Stimulated activated CD4-positive, alpha-beta T cell treated with anti-CD3 and anti-CD28 coated beads, Interleukin-1b, Interleukin-23, amount 100 ng/mL, for 48 hours (primary cell): ENCODE results near the gene ANAPC5.
"Not testable (repeated sequence)": the region's sequence is repeated elsewhere in the genome, so short reads cannot be mapped to it uniquely, and the experiment has no call there.

Experiments used
- DNase-seq: peaks from one replicate; pipeline ENCODE4 v3.0.0-alpha.2; 2020

The ANAPC5 gene

GRCh38 chr12:121310231-121310630 lies 42.0 kb downstream of the ANAPC5 start:
- not testable (repeated sequence) for DNase-seq

- DNase-seq: not testable (repeated sequence)
Observed at GRCh38 chr12:121307397-121307796, 44.8 kb downstream of the ANAPC5 start.

GRCh38 chr12:121304306-121304705 lies 47.9 kb downstream of the ANAPC5 start:
- DNase-seq: no peak

- DNase-seq: no peak
Observed at GRCh38 chr12:121301876-121302275, 50.3 kb downstream of the ANAPC5 start.

DNA sequence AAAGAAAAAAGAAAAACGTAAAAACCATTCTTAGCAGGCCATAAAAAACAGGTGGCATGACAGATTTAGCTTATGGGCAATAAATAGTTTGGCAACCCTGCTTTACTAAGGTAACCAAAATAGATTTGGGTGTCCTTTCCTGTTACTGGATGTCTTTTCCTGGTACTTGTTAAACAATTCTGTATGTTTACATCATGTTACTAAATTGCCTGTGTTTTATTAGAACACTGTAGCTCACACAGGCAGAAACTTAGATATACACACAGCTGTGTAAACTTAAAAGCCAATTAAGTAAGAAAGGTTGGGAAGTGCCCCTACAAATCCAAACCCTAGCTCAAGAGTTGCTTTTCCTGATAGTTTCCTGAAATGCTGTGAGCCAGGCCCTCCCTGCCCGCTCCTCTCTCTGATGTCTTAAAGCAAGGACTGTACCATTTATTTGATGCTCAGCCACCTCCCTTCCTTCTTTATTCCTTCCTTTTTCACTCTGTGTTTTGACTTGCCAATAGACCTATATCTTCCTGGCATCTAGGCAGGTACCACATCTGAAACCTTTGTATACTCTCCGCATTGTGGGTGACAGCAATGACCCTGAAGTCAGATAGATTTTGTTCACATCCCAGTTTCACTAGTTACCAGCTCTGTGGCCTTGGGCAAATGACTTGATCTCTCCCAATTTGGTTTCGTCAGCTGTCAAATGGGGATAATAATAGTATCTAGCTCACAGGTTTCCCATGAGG lies 52.0 kb downstream of the ANAPC5 start:
- no peak for DNase-seq

DNA sequence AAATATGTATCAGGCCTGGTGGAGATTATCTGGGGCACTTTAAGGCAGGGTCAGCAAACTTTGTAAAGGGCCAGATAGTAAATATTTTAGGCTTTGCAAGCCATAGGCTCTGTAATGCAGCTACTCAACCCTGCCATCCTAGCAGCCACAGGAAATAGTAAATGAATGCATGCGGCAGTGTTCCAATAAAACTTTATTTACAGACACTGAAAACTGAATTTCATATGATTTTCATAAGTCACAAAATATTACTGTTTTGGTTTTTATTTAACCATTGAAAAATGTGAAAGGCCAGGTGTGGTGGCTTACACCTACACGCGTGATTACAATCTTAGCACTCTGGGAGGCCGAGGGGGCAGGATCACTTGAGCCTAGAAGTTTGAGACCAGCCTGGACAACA lies 52.5 kb downstream of the ANAPC5 start:
- DNase-seq: no peak

DNA sequence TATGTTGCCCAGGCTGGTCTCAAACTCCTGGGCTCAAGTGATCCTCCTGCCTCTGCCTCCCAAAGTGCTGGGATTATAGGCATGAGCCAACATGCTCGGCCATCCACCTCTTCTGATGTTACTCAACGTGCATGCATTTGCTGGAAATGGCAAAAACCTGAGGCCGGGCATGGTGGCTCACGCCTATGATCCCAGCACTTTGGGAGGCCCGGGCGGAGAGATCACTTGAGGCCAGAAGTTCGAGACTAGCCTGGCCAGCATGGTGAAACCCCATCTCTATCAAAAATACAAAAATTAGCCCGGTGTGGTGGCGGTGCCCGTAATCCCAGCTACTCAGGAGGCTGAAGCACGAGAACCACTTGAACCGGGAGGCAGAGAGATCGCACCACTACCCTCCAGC lies 53.8 kb downstream of the ANAPC5 start:
- not testable (repeated sequence) for DNase-seq

- peak; percentile 76 for DNase-seq
Observed at GRCh38 chr12:121297435-121297991, 54.7 kb downstream of the ANAPC5 start.

DNA sequence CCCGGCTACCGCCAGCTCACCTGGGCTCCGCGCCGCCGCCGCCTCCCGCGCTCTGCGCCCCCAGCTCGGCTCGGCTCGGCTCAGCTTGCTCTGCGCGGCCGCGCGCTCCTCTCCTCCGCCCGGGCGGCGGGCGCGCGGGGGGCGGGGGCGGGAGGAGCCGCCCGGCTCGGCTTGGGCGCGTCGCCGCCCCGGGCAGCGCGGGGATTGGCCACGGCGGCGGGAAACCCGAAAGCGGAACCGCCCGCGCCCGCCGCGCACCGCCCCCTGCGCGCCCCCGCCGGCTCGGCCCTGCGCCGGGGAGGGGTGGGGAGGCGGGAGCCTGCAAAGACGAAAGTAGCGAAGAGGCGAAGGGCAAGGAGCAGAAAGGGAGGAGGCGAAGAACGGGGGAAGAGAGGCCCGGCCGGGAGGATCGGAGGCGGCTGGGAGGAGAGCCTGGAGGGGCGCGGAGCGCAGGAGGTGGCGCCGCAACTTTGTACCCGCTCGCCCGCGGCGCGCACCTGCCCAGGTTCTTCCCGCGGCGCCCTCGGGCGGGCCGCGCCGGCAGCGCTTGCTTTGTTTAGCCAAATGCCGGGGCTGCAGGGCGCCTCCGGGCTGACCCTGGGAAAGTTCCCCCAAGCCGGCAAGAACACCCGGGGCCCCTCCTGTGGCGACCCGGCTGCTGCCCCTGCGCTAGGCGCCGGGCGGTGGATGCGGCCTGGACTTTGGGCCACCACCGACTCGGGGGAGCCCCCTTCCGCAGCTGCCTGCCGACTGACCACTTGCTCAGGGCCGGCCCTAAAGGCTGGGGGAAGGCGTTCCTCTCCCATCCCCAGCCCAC lies 55.4 kb downstream of the ANAPC5 start, which contains the start of gene CAMKK2:
Gene CAMKK2 (minus strand): TSS at position 92 of the 817 bp plus-strand sequence. CDS start 22,183 bp downstream, outside the sequence.
- peak; percentile 83 for DNase-seq

DNA sequence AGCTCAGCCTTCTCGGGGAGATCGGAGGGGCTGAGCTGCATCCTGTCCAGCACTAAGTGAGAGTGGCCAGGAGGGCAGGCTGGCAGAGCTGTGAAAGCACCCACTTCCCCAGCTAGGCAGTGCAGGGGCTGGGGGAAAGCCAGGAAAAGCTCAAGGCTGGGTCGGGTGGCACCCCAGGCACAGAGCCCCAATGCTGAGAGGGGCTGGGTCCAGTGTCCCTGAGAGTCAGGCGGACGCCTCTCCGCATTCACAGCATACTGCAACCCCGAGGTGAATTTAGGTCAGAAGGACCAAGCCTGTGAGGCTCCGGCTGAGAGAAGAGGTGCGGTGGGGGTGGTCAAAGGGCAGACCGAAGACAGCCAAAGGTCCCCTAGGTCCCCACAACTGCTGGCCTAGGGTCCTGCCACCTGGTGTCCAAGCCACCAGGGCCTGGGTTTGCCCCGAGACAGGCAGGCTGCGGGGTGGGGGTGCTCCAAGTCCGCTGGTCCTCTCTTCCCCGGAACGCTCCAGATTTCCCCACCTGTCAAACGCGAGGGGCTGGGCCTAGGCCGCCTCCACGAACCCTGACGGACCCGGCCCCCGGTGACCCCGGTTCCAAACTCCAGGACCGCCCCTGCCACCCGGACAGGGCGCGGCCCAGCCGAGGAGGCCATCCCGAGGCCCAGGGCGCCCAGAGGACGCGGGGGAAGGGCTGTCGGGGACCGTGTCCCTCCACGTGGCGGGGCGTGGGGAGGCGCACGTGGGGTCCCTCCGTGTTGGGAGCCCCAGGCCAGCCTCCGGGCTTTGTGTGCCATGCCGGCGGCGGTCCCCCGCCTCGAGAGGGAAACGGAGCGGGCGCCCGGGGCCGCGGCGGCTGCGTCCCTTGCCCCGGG lies 56.2 kb downstream of the ANAPC5 start:
- peak; percentile 32 for DNase-seq

- peak; percentile 13 for DNase-seq
Observed at GRCh38 chr12:121295116-121295745, 57.0 kb downstream of the ANAPC5 start.

DNA sequence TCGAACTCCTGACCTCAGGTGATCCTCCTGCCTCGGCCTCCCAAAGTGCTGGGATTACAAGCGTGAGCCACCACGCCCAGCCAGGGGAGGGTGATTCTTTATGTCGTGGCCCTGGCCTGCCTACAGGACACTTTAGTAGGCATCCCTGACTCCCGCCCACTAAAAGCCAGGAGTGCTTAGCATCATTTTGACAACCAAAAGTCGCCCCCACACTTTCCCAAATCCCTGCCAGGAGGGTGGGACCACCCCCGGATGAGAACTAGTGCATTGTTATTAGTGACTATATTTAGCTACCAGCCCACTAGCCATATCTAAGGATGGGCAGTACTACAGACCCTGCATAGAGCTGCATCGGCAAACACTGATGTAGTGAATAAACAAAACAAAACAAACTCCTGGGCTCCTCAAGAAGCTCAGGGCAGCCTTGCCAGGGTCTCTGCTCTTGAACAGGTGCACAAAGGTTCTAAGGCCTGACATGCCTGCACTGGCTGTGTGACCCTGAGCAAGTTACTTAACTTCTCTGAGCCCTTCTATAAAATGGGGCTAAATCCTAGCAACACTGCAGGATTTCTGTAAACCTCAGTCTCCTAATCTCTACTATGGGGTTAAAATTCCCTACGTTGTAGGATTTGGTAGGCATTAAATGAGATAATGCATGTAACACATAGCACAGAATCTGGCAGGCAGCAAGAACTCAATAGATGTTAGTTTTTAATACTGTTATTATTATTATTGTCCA lies 57.9 kb downstream of the ANAPC5 start:
- no peak for DNase-seq

DNA sequence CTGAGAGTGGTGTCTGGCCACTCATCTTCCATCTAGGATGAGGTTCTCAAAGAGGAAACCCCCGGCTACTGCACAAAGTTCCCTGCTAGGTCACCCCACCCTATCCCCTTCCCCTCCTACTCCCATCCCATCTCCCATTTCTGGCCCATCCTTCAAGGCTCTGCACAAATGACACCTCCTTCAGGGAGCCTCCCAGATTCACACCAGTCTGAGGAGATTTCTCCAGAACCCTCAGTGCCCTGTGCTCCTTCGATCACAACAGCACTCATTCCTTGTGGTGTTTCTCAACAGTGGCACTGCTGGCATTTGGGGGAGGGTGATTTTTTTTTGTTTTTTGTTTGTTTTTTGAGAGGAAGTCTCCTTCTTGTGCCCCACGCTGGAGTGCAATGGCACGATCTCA lies 58.6 kb downstream of the ANAPC5 start:
- no peak for DNase-seq

- DNase-seq: no peak
Observed at GRCh38 chr12:121290410-121290809, 61.8 kb downstream of the ANAPC5 start.

GRCh38 chr12:121289962-121290361 lies 62.2 kb downstream of the ANAPC5 start:
- no peak for DNase-seq

DNA sequence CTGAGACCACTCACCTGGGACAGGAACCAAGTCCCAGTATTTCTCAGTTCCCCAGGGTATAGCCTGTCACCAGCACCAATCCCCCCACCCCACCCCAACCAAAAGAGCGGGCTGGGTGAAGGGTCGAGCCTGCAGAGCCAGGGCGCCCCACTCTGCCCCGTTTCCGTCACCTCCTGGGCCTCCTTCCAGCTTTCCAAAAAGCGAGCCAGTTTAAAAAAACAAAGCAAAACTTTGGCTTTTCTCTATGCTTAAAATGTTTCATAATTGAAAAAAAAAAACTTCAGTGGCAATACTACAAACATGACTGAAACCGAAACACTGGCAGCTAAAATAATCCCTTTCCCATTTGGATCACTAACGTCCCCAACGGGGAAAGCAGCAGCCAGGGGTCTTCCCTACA lies 63.2 kb downstream of the ANAPC5 start:
- no peak for DNase-seq

DNA sequence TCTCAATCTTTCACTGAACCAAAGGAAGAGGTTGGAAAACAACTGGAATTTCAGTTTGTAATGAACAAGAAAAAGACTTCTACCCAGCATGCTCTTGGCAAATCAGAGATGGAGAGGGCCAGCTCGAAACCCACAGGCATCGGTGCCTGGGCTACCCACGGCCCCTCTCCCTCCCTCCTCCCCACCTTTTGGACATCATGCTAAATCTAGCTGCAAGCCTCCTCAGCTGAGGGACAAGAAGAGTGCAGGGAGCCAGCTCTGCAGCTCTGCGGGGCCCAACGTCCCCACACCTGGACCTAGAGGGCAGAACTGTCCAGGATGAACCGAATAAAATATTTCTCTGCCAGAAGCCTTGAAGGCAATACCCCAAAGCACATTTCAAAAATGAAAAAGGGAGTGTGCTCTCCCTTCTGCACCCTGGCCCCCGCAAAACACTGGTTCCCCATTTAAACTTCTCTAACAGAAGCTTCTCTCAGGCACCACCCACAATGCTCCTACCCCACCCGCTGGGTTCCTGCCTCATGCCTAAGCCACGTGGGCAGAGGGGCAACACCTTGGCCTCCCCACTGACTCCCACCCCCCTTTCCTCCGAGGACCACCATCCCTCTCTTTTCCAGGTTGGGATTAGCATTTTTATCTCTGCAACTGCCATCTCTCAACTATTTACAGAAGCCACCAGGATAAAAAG lies 63.9 kb downstream of the ANAPC5 start:
- DNase-seq: no peak

- no peak for DNase-seq
Observed at GRCh38 chr12:121287267-121287954, 64.8 kb downstream of the ANAPC5 start.

GRCh38 chr12:121285856-121286255 lies 66.4 kb downstream of the ANAPC5 start:
- DNase-seq: no peak
